ENCODE data around the gene CHKA.

Gene CHKA

DNA sequence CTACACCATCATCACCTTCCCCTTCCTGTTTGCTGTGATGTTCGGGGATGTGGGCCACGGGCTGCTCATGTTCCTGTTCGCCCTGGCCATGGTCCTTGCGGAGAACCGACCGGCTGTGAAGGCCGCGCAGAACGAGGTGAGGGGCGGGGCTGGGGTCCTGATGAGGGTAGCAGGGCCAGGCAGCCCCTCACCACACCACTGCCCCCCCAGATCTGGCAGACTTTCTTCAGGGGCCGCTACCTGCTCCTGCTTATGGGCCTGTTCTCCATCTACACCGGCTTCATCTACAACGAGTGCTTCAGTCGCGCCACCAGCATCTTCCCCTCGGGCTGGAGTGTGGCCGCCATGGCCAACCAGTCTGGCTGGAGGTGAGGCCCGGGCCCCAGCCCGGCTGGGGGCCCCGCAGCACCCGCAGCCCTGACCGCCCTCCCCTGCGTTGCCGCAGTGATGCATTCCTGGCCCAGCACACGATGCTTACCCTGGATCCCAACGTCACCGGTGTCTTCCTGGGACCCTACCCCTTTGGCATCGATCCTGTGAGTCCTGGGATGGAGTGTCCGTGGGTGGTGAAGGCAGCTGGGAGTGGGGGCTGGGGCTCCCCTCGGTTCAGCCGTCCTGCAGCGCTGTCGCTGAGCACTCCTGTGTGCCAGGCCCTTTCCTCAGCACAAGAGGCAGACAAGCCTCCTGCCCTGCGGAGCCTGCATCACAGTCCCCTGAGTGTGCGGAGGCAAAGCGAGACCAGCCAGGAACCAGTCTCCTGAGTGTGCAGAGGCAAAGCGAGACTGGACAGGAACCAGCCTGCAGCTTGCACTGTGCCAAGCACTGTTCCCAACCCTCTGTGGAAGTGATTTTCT is 73.5 kb downstream of the CHKA start:
- Histone ChIP-seq H3F3A (ENCODE audit: insufficient read depth, low read length) (0 out of 2 replicates have a peak, but pooled peaks cover 2% of the 10 kb centered on the region), H3K36me3 (replicated peaks; ENCODE audit: insufficient read depth, low read length) (no peaks in the 10 kb centered on the region; the same call in 1 of the 2 replicates), H3K9me3 (replicated peaks; ENCODE audit: insufficient read depth, low read length) (no peaks in the 10 kb centered on the region), H4K20me1 (ENCODE audit: insufficient read depth, low read length) (no peaks in the 10 kb centered on the region), H3K79me2 (ENCODE audit: low read length) (peaks cover 27% of the 10 kb centered on the region), H3K27me3 (replicated peaks; ENCODE audit: insufficient read depth, low read length) (no peaks in the 10 kb centered on the region), H3K4me1 (ENCODE audit: low read length) (no peaks in the 10 kb centered on the region), H3K4me2 (ENCODE audit: low read depth, low read length) (no peak overlapping the region), H3K27ac (ENCODE audit: low read length) (no peak overlapping the region), H3K4me3 (ENCODE audit: low read length) (no peak overlapping the region), H3K9ac (ENCODE audit: low read length) (no peak overlapping the region), H2AFZ (ENCODE audit: low read length) (no peak overlapping the region), H3K9me2 (replicated peaks; ENCODE audit: insufficient read depth, low read length) (no peaks in the 10 kb centered on the region)
- TF ChIP-seq, protein P1, sequence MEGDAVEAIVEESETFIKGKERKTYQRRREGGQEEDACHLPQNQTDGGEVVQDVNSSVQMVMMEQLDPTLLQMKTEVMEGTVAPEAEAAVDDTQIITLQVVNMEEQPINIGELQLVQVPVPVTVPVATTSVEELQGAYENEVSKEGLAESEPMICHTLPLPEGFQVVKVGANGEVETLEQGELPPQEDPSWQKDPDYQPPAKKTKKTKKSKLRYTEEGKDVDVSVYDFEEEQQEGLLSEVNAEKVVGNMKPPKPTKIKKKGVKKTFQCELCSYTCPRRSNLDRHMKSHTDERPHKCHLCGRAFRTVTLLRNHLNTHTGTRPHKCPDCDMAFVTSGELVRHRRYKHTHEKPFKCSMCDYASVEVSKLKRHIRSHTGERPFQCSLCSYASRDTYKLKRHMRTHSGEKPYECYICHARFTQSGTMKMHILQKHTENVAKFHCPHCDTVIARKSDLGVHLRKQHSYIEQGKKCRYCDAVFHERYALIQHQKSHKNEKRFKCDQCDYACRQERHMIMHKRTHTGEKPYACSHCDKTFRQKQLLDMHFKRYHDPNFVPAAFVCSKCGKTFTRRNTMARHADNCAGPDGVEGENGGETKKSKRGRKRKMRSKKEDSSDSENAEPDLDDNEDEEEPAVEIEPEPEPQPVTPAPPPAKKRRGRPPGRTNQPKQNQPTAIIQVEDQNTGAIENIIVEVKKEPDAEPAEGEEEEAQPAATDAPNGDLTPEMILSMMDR (IDR thresholded peaks at IDR 0.05; ENCODE audit: low read length): no peak
- no peak for DNase-seq

DNA sequence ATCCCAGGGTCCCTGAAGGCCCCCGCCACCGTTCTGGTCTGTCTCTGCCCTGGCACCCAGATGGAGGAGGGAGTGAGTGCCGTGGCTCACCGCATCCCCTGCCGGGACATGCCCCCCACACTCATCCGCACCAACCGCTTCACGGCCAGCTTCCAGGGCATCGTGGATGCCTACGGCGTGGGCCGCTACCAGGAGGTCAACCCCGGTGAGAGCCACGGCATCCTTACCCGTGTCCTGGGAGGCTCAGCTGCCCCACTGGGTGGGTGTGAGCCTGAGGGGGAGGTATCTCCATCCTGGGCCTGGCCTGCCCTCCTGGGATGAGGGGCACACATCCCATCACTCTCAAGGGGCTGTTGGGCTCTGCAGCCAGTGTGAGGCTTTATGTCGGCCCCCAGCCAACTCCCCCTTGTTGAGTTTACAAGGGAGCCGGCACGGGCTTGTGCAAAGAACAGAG is 76.3 kb downstream of the CHKA start:
- DNase-seq: no peak
- no peaks in the 10 kb centered on the region for H3K9me3 ChIP-seq (replicated peaks; ENCODE audit: insufficient read depth, low read length)
- H4K20me1 ChIP-seq (ENCODE audit: insufficient read depth, low read length): peaks cover 5% of the 10 kb centered on the region; the same call in 1 of the 2 replicates
- H3K9me2 ChIP-seq (replicated peaks; ENCODE audit: insufficient read depth, low read length): no peaks in the 10 kb centered on the region
- H3K27ac ChIP-seq (ENCODE audit: low read length): no peak overlapping the region
- H3K4me2 ChIP-seq (ENCODE audit: low read depth, low read length): no peak overlapping the region
- no peak overlapping the region for H3K9ac ChIP-seq (ENCODE audit: low read length)
- H3F3A ChIP-seq (ENCODE audit: insufficient read depth, low read length): peaks cover 4% of the 10 kb centered on the region; the same call in 1 of the 2 replicates
- H3K79me2 ChIP-seq (ENCODE audit: low read length): peaks cover 54% of the 10 kb centered on the region
- H3K4me3 ChIP-seq (ENCODE audit: low read length): no peak overlapping the region
- H2AFZ ChIP-seq (ENCODE audit: low read length): no peak overlapping the region
- H3K36me3 ChIP-seq (replicated peaks; ENCODE audit: insufficient read depth, low read length): no peaks in the 10 kb centered on the region; the same call in 1 of the 2 replicates
- H3K4me1 ChIP-seq (ENCODE audit: low read length): peaks cover 9% of the 10 kb centered on the region
- no peak for TF ChIP-seq EZH2phosphoT487 (IDR thresholded peaks at IDR 0.05; ENCODE audit: low read length)
- no peak for TF ChIP-seq EZH2 (optimal IDR thresholded peaks at IDR 0.05; ENCODE audit: low read depth, low read length)
- TF ChIP-seq, protein P1 (IDR thresholded peaks at IDR 0.05; ENCODE audit: low read length): no peak
- H3K27me3 ChIP-seq (replicated peaks; ENCODE audit: insufficient read depth, low read length): no peaks in the 10 kb centered on the region

DNA sequence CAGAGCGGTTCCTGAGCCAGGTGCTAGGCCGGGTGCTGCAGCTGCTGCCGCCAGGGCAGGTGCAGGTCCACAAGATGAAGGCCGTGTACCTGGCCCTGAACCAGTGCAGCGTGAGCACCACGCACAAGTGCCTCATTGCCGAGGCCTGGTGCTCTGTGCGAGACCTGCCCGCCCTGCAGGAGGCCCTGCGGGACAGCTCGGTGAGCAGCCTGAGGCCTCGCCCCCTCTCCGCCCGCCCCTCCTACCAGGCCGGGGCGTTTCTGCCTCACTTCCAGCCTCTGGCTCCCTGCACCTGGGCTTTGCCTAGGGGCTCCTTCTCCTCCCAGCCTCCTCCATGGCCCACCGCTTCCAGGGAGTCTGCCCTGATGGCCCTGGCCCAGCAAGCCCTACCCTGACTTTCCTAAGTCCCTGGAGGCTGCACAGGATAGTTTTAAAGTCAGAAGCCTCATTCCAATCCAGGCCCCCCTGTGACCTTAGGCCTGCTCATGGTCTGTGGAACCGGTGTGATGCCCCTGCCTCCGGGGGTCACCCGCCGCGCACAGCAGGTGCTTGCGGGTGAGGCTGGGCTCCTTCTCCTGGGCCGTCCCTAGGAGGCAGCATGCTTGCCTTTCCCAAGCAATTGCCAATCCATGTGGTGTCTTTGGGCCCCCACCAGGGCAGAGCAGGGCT is 76.9 kb downstream of the CHKA start:
- TF ChIP-seq, protein P1 (IDR thresholded peaks at IDR 0.05; ENCODE audit: low read length): no peak
- no peak for TF ChIP-seq EZH2 (optimal IDR thresholded peaks at IDR 0.05; ENCODE audit: low read depth, low read length)
- TF ChIP-seq EZH2phosphoT487 (IDR thresholded peaks at IDR 0.05; ENCODE audit: low read length): no peak
- H3K27ac ChIP-seq (ENCODE audit: low read length): no peak overlapping the region
- H3K4me2 ChIP-seq (ENCODE audit: low read depth, low read length): no peak overlapping the region
- H3K9ac ChIP-seq (ENCODE audit: low read length): no peak overlapping the region
- H4K20me1 ChIP-seq (ENCODE audit: insufficient read depth, low read length): peaks cover 5% of the 10 kb centered on the region; the same call in 1 of the 2 replicates
- H3K9me3 ChIP-seq (replicated peaks; ENCODE audit: insufficient read depth, low read length): no peaks in the 10 kb centered on the region
- H3K27me3 ChIP-seq (replicated peaks; ENCODE audit: insufficient read depth, low read length): no peaks in the 10 kb centered on the region
- peaks cover 9% of the 10 kb centered on the region for H3K4me1 ChIP-seq (ENCODE audit: low read length)
- H3K9me2 ChIP-seq (replicated peaks; ENCODE audit: insufficient read depth, low read length): no peaks in the 10 kb centered on the region
- H2AFZ ChIP-seq (ENCODE audit: low read length): no peak overlapping the region
- H3F3A ChIP-seq (ENCODE audit: insufficient read depth, low read length): peaks cover 8% of the 10 kb centered on the region; the same call in 1 of the 2 replicates
- peaks cover 61% of the 10 kb centered on the region for H3K79me2 ChIP-seq (ENCODE audit: low read length)
- no peak for DNase-seq
- no peaks in the 10 kb centered on the region; the same call in 1 of the 2 replicates for H3K36me3 ChIP-seq (replicated peaks; ENCODE audit: insufficient read depth, low read length)
- H3K4me3 ChIP-seq (ENCODE audit: low read length): no peak overlapping the region

All from MM.1S (cell line).